ENCODE measurements around the gene RHD.
A peak's percentile ranks its signal among the peaks of the same experiment; 100 is the strongest.
"Not testable (repeated sequence)": the region's sequence is repeated elsewhere in the genome, so short reads cannot be mapped to it uniquely, and the experiment has no call there.

The RHD gene

GRCh38 chr1:25309085-25309484 is 36.8 kb downstream of the RHD start:
- not testable (repeated sequence) for DNase-seq

- DNase-seq: not testable (repeated sequence)
These were observed 37.2 kb downstream of the RHD start for GRCh38 chr1:25309486-25309885.

GRCh38 chr1:25312806-25313470 is 40.6 kb downstream of the RHD start:
- peak in 1 of 5 experiments; percentile 9 for DNase-seq

- DNase-seq: not testable (repeated sequence)
These were observed 48.1 kb downstream of the RHD start for GRCh38 chr1:25320314-25320938.

GRCh38 chr1:25322127-25322526 is 49.8 kb downstream of the RHD start:
- not testable (repeated sequence) for DNase-seq

- DNase-seq: not testable (repeated sequence)
These were observed 52.1 kb downstream of the RHD start for GRCh38 chr1:25324407-25324806.

- not testable (repeated sequence) for DNase-seq
These were observed 55.8 kb downstream of the RHD start for GRCh38 chr1:25327864-25328790.

GRCh38 chr1:25328791-25329185 is 56.5 kb downstream of the RHD start:
- DNase-seq: not testable (repeated sequence)

GRCh38 chr1:25329336-25329735 is 57.0 kb downstream of the RHD start:
- DNase-seq: not testable (repeated sequence)

GRCh38 chr1:25329950-25330349 is 57.6 kb downstream of the RHD start:
- peak in 2 of 5 experiments; percentile 6 to 77 for DNase-seq

GRCh38 chr1:25336922-25337354 is 64.6 kb downstream of the RHD start:
- DNase-seq: peak in 4 of 5 experiments; percentile 4 to 82 (median 30)

GRCh38 chr1:25337483-25338187 is 65.3 kb downstream of the RHD start:
- peak in 3 of 5 experiments; percentile 7 to 25 (median 18) for DNase-seq

- DNase-seq: peak; percentile 81 to 91 (median 85)
These were observed 66.1 kb downstream of the RHD start, which contains the start of gene TMEM50A for GRCh38 chr1:25338188-25338981. Gene TMEM50A, plus strand, starts transcription at chr1:25338334. Its CDS starts 2,153 bp downstream, at chr1:25340487.

- peak in 1 of 5 experiments; percentile 44 for DNase-seq
These were observed 66.7 kb downstream of the RHD start for GRCh38 chr1:25338986-25339385.

GRCh38 chr1:25341746-25342145 is 69.4 kb downstream of the RHD start:
- no peak for DNase-seq

GRCh38 chr1:25342846-25343245 is 70.5 kb downstream of the RHD start:
- DNase-seq: no peak

GRCh38 chr1:25343872-25344271 is 71.6 kb downstream of the RHD start:
- DNase-seq: no peak

- DNase-seq: no peak
These were observed 75.2 kb downstream of the RHD start for GRCh38 chr1:25347556-25347955.

- DNase-seq: no peak
These were observed 77.3 kb downstream of the RHD start for GRCh38 chr1:25349606-25350005.

- DNase-seq: peak in 1 of 5 experiments; percentile 59
These were observed 83.6 kb downstream of the RHD start for GRCh38 chr1:25355841-25356395.

- no peak for DNase-seq
These were observed 84.1 kb downstream of the RHD start for GRCh38 chr1:25356441-25356840.

Measured in T-helper 2 cell (primary cell).